Measurements from ENCODE around the gene SLC25A17.

- no peak for TF ChIP-seq POLR2A (IDR thresholded peaks at IDR 0.05)
- TF ChIP-seq POLR2AphosphoS5 (IDR thresholded peaks at IDR 0.05) = no peak
- TF ChIP-seq CTCF (IDR thresholded peaks at IDR 0.05) = no peak
- TF ChIP-seq EP300 (IDR thresholded peaks at IDR 0.05) = no peak
These were observed 524 bp upstream of the SLC25A17 start for GRCh38 chr22:40819599-40820140.
